GM04503 (cell line): Measurements from ENCODE around the gene FAM193A.
"Not testable (repeated sequence)": the region's sequence is repeated elsewhere in the genome, so short reads cannot be mapped to it uniquely, and the experiment has no call there.

ENCODE experiments used
- DNase-seq: peaks from one replicate; pipeline ENCODE4 v3.0.0-alpha.2; 2012; ENCODE audit warnings: low read depth

The FAM193A gene

GRCh38 chr4:2516635-2517034 is 19.8 kb upstream of the FAM193A start:
- no peak for DNase-seq

- no peak for DNase-seq
Measured at GRCh38 chr4:2526559-2526958, 9.9 kb upstream of the FAM193A start.

DNA sequence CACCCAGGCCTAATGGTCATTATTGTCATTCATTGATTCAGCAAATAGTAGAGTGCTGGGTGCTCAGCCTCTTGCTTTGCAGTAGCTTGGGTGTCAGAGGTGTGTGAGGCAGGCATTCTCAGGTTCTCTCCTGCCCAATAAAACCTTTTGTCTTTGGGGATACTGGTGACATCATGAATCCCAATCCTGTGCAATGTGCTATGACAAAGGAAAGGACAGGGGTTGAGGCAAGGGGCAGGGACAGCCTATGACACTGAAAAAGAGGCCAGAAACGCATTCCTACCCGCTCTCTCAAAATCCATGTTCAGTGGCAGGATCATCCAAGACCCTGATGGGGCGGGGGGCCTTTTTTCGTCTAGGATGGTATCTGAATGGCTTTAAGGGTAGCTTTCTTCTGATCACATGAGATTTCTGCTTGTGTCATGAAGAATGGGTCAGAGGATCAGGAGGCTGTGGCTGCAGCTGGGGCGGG is 1.5 kb upstream of the FAM193A start:
- no peak for DNase-seq

DNA sequence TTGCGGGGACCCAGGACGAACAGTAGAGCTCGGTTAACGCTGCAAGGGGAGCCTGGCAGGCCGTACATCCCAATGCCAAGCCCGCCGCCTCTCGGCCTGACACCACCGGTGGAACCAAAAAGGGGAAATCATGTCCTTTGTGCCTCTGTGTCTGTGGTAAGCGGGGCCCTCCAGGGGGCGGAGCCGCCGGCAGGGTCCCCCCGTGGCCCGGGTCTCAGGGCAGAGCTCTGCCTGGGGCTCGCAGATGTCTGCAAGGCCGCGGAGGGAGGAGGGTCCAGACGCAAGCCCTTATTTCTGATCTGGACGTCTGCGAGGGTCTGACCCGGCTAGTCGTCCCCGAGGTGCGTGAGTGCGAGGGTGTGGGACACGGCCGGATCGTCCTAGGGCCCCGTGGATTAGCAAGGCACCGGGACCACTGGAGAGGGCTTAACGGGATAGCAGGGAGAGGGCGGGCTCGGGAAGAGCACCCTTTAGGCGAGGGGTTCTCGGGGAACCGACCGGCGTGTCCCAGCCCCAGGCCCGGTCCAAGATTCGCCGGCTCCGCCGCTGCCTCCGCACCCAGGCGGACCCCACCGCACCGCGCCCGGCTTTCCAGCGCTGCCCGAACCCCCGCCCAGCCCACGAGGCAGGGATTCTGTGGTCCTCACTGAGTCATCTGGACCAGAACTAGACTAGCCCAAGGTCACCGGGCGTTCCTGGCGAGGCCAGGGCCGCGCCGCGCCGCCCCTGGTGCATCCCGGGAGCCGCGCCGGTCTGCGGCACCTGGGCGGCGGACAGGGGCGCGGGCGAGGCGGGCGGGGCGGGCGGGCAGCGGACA is 863 bp upstream of the FAM193A start:
- DNase-seq, result no peak

DNA sequence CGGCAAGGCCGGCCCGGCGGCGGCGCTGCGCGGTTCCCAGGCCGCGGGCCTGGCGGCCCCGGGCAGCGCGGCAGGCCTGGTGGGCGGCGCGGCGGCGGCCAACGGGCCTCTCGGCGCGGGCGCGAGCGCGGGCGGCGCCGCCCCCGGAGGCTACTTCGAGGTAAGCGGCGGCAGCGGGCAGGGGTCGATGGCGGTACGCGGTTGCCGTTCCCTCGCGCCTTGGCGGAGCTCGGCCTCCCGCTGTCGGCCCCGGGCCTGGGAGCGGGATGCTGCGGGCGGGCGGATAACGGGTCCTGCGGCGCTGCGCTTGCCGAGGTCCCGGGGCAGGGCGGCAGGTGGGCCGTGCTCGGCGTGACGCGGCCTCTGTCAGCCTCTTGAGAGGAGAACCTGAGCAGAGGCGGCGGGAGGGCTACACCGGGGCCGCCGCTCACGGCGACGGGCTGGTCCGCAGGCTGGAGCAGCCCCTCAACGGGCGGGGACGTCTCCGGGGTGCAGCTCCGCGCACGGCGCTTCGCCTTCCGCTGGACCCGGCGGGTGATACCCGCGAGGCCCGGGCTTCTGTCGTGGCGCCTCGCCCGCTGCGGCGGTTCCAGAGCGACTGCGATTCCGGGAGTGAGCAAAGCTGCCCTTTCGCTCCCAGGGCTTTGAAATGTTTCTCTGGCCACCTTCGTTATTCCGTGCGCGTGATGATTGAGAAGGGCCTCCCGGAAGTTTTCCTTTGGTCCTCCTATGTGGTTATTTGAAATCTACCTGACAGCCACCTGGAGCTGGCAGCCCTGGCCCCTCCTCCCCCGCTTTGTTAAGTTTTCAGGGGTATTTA is 774 bp downstream of the FAM193A start:
- no peak for DNase-seq

DNA sequence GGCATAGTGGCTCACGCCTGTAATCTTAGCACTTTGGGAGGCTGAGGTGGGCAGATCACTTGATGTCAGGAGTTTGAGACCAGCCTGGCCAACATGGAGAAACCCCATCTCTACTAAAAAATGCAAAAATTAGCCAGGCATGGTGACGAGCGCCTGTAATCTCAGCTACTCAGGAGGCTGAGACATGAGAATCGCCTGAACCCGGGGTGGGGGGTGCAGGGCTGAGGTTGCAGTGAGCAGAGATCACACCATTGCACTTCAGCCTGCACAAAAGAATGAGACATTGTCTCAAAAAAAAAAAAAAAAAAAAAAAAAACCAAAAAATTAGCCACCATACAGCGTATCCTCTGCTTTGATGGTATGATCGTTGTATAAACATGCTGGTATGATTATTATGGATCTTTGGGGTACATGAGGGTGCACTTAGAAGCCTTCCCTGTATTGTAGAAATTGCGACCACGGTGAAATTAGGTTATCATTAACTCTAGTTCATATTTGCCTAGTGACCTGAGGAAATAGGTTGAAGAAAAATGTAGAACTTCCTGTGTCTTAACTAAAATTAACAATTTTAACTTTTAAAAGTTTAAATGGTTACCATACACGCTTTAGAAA is 7.2 kb downstream of the FAM193A start:
- DNase-seq, result not testable (repeated sequence)

DNA sequence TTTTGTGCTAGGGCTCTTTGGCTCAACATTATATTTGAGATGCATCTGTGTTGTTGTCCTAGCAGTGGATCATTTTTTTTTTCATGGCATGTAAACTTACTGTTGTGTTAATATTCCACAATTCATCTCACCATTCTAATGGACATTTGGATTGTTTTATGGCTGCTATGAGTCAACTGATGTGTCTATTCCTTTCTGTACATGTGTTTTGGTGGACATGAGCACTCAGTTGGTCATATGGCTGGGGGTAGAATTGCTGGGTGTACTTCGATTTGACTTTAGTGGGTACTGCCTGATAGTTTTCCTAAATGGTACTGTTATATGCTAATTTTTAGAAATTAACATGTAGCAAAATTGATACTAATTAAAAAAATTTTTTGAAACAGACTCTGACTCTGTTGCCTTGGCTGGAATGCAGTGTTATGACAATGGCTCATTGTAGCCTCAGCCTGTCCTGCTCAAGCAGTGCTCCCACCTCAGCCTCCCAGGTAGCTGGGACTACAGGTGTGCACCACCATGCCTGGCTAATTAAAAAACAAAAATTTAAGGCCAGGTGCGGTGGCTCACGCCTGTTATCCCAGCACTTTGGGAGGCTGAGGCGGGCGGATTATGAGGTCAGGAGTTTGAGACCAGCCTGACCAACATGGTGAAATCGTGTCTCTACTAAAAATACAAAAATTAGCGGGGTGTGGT is 9.0 kb downstream of the FAM193A start:
- no peak for DNase-seq

- no peak for DNase-seq
Measured at GRCh38 chr4:2546286-2546823, 9.9 kb downstream of the FAM193A start.

GRCh38 chr4:2546961-2547691 is 10.7 kb downstream of the FAM193A start:
- DNase-seq, result not testable (repeated sequence)

DNA sequence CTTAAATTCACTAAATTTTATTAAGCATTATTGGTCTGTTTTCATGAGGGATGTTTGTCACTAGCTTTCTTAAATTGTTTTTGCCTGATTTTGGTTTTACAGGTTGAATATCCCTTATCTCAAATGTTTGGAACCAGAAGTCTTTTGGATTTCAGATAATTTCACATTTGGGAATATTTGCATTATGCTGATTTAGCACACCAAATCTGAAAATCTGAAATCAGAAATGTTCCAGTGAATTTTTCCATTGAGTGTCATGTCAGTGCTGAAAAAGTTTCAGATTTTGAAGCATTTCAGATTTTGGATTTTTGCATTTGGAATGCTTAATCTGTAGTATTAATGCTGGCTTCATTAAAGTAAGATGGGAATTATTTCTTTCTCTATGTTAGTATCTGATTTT is 14.7 kb downstream of the FAM193A start:
- DNase-seq, result no peak

DNA sequence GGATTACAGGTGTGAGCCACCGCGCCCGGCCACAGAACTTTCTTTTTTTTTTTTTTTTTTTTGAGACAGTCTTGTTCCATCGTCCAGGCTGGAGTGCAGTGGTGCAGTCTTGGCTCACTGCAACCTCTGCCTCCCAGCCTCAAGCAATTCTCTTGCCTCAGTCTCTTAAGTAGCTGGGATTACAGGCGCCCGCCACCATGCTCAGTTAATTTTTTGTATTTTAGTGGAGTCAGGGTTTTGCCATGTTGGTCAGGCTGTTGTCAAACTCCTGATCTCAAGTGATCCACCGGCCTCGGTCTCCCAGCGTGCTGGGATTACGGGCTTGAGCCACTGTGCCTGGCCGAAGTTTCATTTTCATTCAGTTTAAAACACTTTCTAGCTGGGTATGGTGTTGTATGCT is 16.4 kb downstream of the FAM193A start:
- DNase-seq, result no peak

GRCh38 chr4:2558301-2558700 is 21.9 kb downstream of the FAM193A start:
- no peak for DNase-seq

GRCh38 chr4:2560167-2560566 is 23.7 kb downstream of the FAM193A start:
- no peak for DNase-seq

GRCh38 chr4:2565533-2565932 is 29.1 kb downstream of the FAM193A start:
- no peak for DNase-seq

- no peak for DNase-seq
Measured at GRCh38 chr4:2570036-2570435, 33.6 kb downstream of the FAM193A start.

DNA sequence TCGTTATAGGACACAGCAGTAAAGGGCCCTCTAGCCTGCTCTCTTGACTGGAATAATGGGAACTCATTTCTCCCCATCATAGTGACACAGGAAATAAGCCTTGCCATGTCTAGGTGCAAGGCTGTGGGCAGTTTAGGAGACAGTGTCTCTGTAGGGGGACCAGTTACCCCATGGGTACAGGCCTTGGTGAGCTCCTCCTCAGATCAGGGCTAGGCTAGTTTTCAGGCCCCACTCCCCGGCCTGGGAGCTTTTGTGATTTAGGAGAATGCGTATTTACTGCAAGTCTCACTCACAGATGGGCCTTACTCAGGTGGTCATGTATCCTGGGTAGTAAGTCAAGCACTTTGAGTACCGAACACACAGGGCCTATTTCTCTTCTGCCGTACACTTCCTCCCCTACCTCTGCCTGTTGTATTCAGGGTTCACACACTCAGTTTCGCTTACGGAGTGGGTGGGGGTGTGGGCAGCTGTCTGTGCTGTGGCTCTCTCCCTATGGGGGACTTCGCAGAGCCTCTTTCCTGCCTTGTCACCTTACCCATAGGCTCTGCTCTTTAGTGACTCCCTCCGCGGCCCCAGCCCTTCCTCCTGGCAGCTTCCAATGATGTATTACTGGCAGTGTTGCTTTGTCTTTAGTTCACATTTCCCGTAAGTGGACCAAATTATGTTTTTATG is 34.2 kb downstream of the FAM193A start:
- DNase-seq, result no peak

DNA sequence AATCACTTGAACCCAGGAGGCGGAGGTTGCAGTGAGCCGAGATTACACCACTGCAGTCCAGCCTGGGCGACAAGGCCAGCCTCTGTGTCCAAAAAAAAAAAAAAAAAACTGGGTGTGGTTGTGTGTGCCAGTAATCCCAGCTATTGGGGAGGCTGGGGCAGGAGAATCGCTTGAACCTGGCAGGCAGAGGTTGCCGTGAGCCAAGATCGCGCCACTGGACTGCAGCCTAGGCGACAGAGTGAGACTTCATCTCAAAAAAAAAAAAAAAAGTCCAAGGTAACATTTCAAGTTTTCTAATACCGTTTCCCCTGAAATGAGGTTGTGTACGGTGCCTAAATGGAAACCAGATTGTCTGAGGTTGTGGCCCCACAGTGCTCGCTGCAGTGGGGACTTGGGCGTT is 35.6 kb downstream of the FAM193A start:
- DNase-seq, result no peak

DNA sequence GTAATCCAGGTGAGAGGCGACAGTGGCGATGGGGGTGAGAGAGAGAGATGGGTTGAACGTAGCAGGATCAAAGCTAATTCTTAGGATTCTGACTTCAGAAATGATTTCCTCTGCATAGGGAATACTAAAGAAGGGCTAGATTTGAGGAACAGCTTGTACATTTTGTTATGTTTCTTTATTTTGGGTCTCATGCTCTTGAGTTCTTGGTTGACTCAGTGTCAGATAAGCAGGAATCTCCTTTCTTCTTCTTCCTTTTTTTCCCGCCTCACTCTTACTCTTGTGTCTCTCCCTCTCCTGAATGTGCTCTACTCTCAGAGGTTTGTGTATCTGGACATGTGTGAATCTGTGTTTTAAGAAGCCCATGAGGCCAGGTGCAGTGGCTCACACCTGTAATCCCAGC is 36.4 kb downstream of the FAM193A start:
- no peak for DNase-seq

GRCh38 chr4:2574009-2574408 is 37.6 kb downstream of the FAM193A start:
- DNase-seq, result no peak

DNA sequence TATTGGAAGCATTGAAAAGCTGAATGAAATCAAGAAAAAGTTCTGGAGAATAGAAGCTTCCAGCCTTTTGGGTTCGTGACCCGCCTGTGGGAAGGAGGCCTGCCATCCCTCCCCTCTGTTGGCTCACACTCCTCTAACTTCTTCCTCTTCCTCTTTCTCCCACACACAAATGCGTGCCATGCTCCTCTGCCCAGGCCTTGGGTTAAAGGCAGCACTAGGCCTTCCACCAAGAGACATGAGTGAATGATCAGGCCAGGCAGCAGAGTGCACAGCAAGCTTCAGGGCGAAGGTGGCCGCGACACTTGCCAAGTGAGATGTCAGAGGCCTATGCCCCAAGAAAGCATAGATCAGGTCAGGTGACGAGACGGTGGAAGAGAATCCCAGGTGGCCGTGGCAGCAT is 38.4 kb downstream of the FAM193A start:
- DNase-seq, result no peak

DNA sequence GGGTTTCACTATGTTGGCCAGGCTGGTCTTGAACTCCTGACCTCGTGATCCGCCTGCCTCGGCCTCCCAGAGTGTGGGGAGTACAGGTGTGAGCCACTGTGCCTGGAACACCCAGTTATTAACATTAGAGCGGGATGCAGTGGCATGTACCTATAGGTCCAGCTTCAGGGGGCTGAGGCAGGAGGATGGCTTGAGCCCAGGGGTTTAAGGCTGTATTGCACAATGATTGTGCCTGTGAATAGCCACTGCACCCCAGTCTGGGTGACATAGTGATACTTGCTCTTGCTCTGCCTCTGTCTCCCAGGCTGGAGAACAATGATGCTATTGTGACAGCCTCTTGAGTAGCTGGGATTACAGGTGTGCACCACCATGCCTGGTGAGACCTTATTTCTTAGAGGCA is 39.8 kb downstream of the FAM193A start:
- no peak for DNase-seq
